HG02981 (cell line): Measurements from ENCODE around the gene TXNDC15.

Experiments
- ATAC-seq: cut with Tn5 transposase; IDR thresholded peaks from one replicate; pipeline ENCODE4 v1.9.1; 2021; ENCODE audit warnings: mild to moderate bottlenecking, moderate library complexity; ENCODE audit not compliant: unreplicated experiment

The TXNDC15 gene

GRCh38 chr5:134913795-134914194, 39.6 kb downstream of the TXNDC15 start:
- ATAC-seq, result no peak

- ATAC-seq, result no peak
These were observed 43.1 kb downstream of the TXNDC15 start for GRCh38 chr5:134917070-134917815.

- ATAC-seq, result no peak
These were observed 44.7 kb downstream of the TXNDC15 start for GRCh38 chr5:134918861-134919260.

- ATAC-seq, result no peak
These were observed 46.8 kb downstream of the TXNDC15 start for GRCh38 chr5:134920848-134921575.

GRCh38 chr5:134932508-134932907, 58.3 kb downstream of the TXNDC15 start:
- no peak for ATAC-seq

- ATAC-seq, result no peak
These were observed 60.0 kb downstream of the TXNDC15 start for GRCh38 chr5:134934202-134934601.

- no peak for ATAC-seq
These were observed 61.8 kb downstream of the TXNDC15 start for GRCh38 chr5:134935711-134936602.

- no peak for ATAC-seq
These were observed 63.4 kb downstream of the TXNDC15 start for GRCh38 chr5:134937526-134937925.

GRCh38 chr5:134938030-134938429, 63.9 kb downstream of the TXNDC15 start:
- ATAC-seq, result no peak

- ATAC-seq, result no peak
These were observed 65.3 kb downstream of the TXNDC15 start for GRCh38 chr5:134939500-134939899.

GRCh38 chr5:134943547-134943946, 69.4 kb downstream of the TXNDC15 start:
- no peak for ATAC-seq

- ATAC-seq, result no peak
These were observed 70.5 kb downstream of the TXNDC15 start for GRCh38 chr5:134944630-134945029.

- ATAC-seq, result no peak
These were observed 70.9 kb downstream of the TXNDC15 start for GRCh38 chr5:134945041-134945440.

GRCh38 chr5:134948911-134949310, 74.7 kb downstream of the TXNDC15 start:
- ATAC-seq, result no peak

GRCh38 chr5:134949316-134949715, 75.1 kb downstream of the TXNDC15 start:
- ATAC-seq, result no peak
